ENCODE data around the gene IFT27. TPM values are rescaled to one million over a fixed set of nuclear protein-coding genes. Genes with fewer than 3 reads are reported as not detected.

IFT27 gene
- polyA plus RNA-seq, 1 donor: 27.5 TPM

DNA sequence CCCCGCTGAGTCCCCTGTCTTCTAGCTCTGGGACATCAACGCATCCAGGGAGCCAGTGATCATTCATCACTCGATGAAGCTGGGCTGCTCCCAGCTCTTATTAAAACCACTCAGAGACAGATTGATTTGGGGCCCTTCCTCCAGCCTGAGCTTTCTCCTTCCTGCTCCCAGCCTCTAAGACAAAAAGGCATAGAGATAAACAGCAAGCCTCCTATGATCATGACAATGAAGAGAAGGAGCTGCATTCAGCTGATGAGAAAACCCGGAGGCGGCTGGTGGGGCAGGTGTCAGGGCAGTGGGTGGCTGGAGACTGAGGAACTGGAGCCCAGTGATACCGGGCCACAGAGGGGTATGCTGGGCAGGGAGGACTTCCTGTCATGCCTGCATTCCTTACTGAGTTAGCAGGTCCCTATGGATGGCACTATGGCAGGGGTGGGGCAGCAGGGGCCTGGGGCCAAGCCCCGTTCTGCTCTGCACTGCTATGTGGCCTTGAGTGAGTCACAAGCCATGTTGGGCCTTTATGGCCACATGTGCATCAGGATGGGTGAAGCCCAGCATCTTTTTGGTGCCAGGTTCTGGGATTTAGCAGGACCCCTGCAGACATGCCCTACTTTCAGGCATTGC lies 20.7 kb upstream of the IFT27 start:
- no peak for DNase-seq (ENCODE audit: low read depth)

DNA sequence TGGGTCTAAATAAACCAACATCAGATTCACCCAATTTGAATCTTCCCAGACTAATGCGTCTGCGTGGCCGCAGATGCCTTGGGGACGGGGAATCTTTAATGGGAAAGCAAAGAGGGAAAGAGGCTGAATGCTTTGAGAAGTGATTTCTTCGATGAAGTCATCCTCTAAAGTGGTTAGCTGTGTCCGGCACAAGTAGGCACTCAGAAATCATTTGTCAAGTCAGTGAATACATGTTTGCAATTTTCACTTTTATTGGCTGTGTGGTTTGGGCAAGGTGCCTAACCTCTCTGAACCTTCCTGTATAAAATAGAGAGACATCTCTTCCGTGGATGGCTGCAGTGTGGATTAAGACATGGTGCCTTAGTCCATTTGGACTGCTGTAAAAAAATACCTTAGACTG lies 19.7 kb upstream of the IFT27 start:
- no peak for DNase-seq (ENCODE audit: low read depth)

DNA sequence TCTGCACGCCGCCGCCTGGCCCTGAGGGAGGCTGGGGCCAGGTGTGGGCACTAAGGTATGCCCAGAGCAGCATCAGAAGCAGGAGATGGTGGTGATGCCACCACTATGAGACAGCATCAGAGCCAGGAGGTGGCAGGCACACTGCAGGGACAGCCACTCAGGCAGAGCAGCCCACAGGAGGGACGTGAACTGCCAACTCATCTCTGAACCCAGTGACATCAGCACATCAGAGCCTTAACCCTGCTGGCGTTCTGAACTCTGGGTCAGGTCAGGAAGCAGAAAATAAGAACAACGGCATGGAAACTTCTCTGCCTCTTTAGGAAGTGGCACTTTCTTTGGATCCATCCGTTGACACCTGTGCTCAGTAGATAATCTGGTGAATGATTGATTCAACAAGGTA lies 14.7 kb upstream of the IFT27 start:
- DNase-seq (ENCODE audit: low read depth): no peak

DNA sequence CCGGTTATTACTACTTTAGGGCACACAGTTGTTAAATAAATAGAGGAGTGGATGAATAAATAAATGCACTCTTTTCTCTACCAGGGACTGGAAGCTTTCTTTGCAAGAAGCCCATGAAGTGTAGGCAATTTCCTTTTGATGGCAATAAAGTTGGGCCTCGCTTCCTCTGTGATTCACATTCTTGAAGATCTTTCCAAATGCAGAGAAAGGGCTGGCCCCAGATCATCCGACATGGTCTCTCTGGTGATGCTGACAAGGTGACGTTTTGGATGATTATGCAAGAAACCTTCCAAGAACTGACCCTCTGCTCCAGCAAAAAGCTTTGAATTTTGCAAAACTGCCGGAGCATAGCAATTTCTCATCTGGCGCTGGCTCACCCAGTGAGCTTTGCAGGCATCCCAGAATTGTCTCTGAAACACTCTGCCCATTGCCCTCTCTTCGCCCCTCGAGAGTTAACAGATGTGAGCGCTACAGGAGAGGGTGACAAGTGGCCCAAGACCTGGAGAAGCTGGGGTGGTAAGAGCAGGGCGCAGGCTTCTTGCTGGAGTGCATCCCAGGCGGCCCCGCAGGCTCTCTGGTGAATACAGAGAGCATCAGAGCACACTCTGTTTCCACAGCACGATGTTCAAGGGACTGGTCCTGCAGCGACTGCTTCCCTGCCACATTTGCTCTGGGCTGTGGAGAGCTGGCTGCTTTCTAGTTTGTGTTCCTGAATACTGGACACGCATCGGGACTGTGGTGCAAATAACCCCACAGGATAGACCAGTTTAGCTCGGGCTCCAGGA lies 11.5 kb upstream of the IFT27 start:
- DNase-seq (ENCODE audit: low read depth): no peak

DNA sequence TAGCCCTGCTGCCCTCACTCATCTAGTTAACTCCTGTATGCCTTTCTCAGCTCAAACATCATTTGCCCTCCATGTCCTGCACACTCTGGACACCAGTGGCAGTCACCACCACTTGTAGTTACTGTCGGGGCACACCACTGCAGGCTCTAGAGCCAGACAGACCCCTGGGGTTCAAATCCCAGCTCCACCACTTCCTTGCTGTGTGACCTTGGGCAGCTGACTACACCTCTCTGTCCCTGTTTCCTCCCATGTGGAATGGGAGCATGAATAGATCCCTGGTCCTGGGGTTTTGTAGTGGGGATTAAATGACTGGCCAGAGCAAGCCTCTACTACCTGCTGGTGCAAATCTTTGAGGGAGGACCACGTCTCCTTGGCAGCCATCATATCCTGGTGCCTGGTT lies 7.8 kb upstream of the IFT27 start:
- no peak for DNase-seq (ENCODE audit: low read depth)

DNA sequence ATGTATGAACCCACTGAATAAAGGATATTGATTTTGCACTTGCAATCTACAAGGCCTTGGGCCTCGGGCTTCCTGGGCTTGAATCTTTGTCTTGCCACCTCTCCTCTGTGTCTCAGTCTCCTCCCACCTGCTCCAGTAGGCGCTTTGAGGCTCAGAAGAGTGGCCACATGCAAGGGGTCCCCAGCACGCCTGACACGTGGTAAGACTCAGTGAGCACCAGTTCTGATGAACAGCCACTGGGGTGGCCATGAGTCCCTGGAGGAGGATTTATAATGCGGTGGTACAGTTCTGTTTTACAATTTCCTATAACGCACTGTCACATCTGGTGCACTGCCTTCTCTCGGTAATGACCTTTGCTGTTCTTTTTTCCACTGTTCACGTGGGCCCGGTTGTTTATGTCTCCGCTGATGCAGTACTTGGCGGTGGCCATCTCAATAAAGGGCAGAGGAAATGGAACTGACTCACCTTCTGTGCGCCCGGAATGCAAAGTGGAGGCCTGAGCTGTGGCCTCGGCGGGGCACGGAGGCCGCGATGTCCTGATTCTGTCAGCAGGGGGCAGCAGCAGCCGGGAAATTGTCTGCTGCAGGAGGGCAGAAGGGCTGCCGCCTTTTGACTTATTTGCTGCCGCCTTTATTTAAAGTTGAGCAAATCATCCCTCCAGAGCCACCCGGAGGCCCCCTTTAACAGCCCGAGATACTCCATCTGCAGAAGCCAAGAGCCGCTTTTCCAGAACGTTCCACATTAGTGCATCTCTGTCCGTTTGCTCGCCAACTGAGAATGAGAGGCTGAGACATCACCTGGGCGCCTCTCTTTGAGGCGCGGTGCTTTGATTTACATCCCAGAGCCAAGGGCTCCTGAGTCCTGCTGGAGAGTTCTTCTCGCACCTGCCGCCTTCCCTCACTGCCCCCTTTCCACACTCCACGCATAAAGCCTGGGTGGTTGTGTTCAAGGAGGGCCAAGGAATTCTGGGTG lies 6.0 kb upstream of the IFT27 start:
- DNase-seq (ENCODE audit: low read depth): no peak

DNA sequence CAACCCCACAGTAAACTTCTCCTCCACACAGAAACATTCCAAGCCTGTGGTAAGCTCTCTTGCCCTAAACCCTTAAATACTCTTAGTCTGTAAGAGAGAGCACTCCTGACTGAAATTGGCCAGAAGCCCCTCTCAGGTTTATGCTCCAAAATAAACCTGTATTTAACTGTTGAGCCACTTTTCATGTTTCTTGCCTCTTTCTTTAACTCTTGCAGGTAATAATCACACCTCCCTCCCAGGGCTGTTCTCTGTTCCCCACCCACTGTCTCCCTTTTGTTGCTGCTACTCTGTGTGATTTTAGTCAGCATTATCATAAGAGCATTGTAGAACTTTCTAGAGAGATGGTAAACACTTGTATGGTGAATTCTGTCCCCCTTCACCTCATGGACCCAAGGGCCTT lies 2.1 kb upstream of the IFT27 start:
- DNase-seq (ENCODE audit: low read depth): no peak

DNA sequence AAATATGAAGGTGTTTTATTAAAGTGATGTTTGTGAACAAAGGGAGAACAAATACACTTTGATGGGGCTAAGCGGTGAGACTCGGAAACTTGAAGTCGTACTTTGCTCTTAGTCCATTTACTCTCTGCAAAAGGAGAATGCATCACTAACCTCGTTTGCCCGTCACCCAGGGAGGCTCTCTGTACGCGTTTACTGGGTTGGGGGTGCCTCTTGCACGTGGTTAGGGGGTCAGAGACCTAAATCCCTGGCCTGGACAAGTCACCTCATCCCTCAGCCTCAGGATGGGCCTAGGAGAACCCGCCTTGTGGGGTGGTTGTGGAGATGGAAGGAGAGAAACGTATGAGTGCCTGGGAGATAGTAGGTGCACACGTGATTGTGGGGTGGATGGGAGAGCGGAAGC lies 803 bp upstream of the IFT27 start:
- no peak for DNase-seq (ENCODE audit: low read depth)

DNA sequence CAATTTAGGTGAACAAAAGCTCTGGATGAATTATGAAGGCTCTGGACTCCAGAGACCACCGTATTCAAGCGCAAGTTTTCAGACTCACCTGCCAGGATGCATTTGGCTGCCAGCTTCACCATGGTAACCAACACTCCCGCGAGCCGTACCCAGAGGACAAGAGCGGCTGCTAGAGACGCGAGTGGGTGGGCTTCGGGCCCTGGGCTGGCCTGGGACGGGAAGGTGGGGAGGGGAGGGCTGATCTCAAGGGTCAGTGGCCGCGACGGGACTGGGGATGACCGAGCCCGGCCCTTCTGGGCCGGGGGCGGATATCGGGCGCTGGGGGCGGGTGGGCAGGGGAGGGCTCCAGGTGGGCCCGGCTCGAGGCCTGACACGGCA lies 344 bp downstream of the IFT27 start:
- DNase-seq (ENCODE audit: low read depth): no peak

DNA sequence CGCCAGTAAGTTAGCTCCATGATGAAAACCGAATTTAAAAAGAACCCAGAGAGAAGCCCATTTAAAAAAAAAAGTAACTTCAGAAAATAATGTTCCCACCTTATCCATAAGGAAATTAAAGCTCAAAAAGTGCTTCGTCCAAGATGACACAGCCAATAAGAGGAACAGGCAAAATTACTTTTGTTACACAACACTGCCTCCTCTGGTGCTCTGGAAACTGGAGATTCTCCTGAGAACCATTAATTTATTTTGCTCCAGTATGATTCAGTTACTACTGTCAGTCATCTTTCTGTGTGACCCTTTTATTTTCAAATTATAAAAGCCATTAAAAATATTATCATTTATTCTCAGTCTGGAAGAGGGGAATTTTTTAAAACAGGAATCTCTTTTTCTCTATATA lies 2.0 kb downstream of the IFT27 start:
- DNase-seq (ENCODE audit: low read depth): no peak

DNA sequence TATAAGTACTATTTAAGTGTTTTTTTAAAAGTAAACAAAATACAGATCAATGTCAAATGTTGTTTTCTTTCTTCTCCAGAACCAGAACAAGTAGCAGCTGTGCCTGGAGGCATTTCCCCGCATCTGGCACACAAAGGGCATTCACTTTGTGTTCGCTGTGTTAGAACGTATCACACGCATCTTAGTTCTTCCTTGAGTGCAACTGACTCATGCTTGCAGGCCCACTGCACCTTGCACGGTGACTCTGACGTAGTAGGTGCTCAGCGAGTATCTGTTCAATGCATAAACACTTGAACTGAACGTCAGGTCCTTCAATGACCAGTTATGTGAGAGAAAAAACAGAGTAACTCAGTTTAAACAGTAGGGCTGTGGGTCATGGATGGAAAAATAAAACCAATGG lies 3.5 kb downstream of the IFT27 start:
- no peak for DNase-seq (ENCODE audit: low read depth)

DNA sequence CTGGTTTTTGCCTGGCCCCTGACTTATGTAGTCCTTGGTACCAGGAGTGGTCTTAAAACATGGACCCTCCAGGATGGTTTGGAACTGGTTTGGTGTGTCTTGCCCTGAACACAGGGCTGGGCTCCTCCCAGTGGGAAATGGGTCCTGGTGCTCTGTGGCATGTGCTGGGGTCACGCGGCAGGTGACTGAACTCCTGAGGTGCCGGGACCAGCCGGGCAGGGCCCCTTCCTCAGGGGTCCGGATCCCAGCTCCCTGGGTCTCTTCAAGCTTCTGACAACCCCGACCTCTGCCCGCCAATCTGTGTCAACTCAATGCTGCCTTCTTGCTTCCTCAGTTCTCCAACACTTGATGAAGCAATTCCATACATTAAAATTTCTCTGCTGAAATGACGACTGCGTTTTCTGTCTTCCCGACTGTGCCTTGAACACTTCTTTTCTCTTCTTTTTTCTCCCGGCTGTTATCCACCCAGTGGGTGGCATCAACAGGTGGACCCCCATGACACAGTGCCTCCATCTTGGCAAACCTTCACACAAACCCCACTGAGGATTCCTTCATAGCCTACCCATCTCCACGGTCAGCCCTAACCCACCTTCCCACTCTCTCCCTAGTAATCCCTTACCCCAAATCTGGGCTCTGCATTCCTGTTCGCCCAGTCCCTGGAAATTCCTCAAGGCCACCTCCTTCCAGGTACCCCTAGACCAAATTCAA lies 4.4 kb downstream of the IFT27 start:
- DNase-seq (ENCODE audit: low read depth): no peak

DNA sequence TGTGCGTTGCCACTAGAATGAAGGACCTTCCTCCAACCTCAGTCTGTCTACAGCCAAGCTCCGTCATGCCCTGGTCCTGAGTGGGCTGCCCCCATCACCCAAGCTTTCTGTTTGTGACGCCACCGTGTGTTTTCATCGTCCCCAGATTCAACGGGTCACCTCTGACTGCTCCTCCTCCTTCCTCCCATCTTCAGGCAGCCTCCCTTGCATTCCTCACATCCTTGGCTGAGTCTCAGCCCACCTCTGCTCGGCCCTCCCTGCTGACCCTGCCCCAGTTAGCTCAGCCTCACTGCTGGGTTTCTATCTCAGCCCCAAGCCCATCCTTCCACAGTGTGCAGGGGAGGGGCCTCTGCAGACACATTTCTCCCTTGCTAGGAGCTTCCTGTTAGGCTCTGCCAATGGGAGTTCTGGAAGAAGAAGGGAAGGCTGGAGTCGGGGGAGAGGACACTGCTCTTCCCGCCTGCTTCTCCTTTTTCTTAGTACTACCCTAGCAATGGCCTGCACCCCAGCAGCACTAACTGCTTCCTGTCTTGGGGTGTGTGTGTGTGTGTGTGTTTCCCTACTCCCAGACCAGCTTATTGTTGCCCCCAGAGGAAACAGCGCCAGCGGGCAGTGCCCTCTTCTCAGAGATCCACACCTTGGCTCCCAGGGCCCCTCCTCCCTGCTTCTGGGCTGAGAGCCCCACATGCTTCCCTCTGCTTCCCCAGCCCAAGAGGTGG lies 5.2 kb downstream of the IFT27 start:
- DNase-seq (ENCODE audit: low read depth): no peak

DNA sequence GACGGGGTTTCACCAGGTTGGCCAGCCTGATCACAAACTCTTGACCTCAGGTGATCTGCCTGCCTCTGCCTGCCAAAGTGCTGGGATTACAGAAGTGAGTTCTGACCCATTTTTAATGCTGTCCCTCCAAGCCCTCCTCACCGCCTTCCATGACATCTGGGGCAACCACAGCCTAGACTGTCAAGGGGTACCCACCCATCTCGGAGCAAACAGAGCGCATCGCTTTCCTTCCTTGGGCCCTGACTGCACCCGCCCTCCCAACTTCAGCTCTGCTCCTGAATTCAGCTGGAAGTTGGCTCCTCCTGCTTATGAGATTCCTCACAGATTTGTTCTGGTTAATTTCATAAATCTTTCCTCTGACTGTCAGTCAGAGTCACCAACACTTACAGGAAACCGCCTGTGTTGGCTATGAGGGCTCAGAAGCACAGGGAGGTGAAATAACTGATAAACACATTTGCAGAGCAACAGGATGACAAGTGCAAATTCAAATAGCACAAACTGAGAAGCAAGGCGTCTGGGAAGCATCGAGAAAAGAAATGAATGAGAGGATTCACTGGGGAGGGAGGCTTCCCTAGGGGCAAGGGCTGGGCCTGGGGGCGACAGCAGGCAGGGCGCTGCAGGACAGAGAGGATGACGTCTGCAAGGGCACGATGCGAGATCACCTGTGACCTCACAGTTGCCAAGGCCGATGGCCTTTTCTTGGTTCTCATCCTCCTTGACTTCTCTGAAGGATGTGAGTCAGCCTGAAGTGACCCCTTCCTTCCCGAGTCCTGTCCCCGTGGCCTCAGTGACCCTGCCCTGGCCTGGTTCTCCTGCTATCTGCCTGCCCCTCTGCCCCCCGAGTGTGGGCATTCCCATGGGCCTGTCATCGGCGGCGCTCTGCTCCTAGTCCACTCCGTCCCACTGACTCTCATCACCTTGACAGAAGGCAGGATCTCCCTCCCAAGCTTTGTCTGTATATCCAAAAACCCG lies 6.1 kb downstream of the IFT27 start:
- DNase-seq (ENCODE audit: low read depth): no peak

DNA sequence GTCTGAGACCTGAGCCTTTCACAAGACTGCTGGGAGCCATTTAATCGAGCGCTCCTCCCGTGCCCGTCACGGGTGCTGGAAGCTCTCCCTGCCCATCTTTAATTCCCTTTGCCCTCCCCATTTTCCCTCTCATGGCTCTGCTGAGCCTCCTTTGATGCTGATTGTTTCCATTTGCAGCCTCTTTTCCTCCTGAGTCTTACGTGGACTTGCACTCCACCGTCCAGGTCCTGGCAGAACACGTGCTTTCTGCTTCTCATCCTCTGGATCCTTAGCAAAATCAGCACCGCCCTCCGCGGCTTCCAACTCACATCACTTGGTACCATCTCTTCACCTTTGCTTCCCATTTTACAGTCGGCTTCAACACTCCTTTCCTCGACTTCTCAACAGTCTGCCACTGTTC lies 7.3 kb downstream of the IFT27 start:
- DNase-seq (ENCODE audit: low read depth): no peak

DNA sequence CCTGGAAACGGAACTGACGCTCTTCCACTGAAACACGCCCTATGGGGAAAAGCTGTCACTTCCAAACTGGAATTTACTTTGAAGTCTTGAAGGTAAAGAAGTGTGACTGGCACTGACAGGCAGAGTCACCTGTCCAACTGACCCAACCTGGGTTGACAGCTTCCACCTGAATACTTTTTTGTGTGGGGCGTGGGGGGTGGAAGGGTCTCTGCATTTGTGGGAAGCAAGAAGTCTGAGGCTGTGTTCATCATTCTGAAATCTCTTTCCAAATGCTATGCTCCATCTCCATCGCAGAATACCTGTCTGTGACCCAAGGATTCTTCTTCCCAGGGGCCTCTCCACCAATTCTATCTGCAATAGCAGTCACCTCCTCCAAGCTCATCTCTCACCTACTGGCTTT lies 7.8 kb downstream of the IFT27 start:
- no peak for DNase-seq (ENCODE audit: low read depth)

DNA sequence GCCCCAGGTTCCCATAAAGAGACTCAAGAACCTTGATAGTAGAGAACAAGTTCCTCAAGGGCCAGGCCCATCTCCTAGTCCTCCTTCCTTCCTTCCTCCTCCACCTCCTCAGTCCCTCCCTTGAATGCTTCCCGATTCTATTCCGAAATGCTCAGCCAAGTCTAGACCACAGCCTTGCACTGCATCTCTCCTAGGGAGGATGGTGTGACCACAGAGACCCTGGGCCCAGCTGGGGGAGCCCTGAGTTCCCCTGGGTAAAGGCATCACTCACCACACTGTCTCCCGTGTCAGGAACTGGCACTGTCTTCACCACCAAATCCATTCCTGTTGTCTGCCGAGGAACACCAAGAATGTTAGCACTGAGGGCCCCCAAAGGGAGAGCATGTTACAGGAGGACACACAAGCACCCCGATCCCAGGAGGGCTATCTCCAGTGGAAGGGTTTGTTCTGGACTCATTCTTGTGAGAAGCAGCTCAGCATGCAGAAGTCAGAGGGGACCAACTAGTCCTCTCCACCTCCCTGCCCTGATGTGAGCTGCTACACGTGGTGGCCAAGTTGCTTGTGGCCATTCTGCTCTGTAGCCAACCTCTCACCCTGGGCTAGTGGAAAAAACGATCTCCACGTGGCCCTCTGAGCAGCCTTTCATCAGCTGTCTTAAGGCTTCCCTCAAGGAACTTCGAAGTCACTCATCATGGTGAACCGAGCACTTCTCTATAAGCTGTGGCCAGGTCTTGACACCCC lies 8.7 kb downstream of the IFT27 start:
- DNase-seq (ENCODE audit: low read depth): no peak

DNA sequence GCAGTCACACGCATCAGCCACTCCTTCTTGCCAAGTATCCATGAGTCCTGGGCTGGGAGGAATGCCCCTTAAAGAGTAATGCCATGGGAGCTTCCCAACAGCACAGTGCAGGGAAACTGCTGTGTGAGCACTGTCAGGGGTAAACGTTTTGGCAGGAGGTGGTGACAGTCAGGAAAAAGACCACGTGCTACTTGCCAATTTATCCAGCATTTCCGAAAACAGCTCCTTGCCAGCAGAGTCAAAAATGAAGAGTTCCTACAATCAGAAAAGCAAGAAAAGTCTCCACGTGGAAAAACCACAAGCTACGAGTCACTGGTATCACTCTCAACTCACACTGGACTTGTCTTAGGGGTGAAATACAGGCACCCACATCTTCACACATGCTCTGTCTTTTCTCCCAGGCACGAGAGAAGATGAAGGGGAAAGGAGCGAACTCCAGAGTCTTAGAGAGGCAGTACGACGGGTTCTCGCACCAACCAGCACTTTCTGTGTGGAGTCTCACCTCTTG lies 9.9 kb downstream of the IFT27 start:
- no peak for DNase-seq (ENCODE audit: low read depth)

All from forelimb muscle (tissue), 1 donor.